ENCODE measurements around the gene FOXP2. TPM values are rescaled to one million over a fixed set of nuclear protein-coding genes. Genes with fewer than 3 reads are reported as not detected.
"Not testable (repeated sequence)": the region's sequence is repeated elsewhere in the genome, so short reads cannot be mapped to it uniquely, and the experiment has no call there.

The FOXP2 gene
- total RNA-seq, 1 donor from 2014 or later, result 5.3 TPM

GRCh38 chr7:114569220-114569619 lies 154.6 kb downstream of the FOXP2 start:
- no peak for DNase-seq (ENCODE audit: low read depth)
- Histone ChIP-seq H3K4me3 (ENCODE audit: low read depth, low read length) (no peak overlapping the region), H3K36me3 (ENCODE audit: control insufficient read depth, insufficient read depth, low read length) (no peaks in the 10 kb centered on the region), H3K27me3 (ENCODE audit: control insufficient read depth, insufficient read depth, low read length) (no peaks in the 10 kb centered on the region)
- FAIRE-seq, result no peak
- no peak for TF ChIP-seq CTCF (IDR thresholded peaks at IDR 0.05; ENCODE audit: insufficient read depth, low read length, severe bottlenecking)

- FAIRE-seq (no peak), DNase-seq (ENCODE audit: low read depth) (peak; percentile 92)
- TF ChIP-seq CTCF (IDR thresholded peaks at IDR 0.05; ENCODE audit: insufficient read depth, low read length, severe bottlenecking), result no peak
- no peak overlapping the region for H3K4me3 ChIP-seq (ENCODE audit: low read depth, low read length)
- H3K27me3 ChIP-seq (ENCODE audit: control insufficient read depth, insufficient read depth, low read length), result no peaks in the 10 kb centered on the region
- H3K36me3 ChIP-seq (ENCODE audit: control insufficient read depth, insufficient read depth, low read length), result no peaks in the 10 kb centered on the region
These were observed 159.8 kb downstream of the FOXP2 start for GRCh38 chr7:114574384-114574783.

GRCh38 chr7:114575098-114575497 lies 160.5 kb downstream of the FOXP2 start:
- H3K4me3 ChIP-seq (ENCODE audit: low read depth, low read length), result no peak overlapping the region
- H3K36me3 ChIP-seq (ENCODE audit: control insufficient read depth, insufficient read depth, low read length), result no peaks in the 10 kb centered on the region
- FAIRE-seq, result no peak
- TF ChIP-seq CTCF (IDR thresholded peaks at IDR 0.05; ENCODE audit: insufficient read depth, low read length, severe bottlenecking), result no peak
- H3K27me3 ChIP-seq (ENCODE audit: control insufficient read depth, insufficient read depth, low read length), result no peaks in the 10 kb centered on the region
- peak; percentile 58 for DNase-seq (ENCODE audit: low read depth)

GRCh38 chr7:114580963-114581362 lies 166.3 kb downstream of the FOXP2 start:
- H3K27me3 ChIP-seq (ENCODE audit: control insufficient read depth, insufficient read depth, low read length); H3K4me3 ChIP-seq (ENCODE audit: low read depth, low read length); DNase-seq (ENCODE audit: low read depth); FAIRE-seq; H3K36me3 ChIP-seq (ENCODE audit: control insufficient read depth, insufficient read depth, low read length): not testable (repeated sequence)

- no peak for FAIRE-seq
- TF ChIP-seq CTCF (IDR thresholded peaks at IDR 0.05; ENCODE audit: insufficient read depth, low read length, severe bottlenecking), result no peak
- Histone ChIP-seq H3K4me3 (ENCODE audit: low read depth, low read length) (no peak overlapping the region), H3K27me3 (ENCODE audit: control insufficient read depth, insufficient read depth, low read length) (no peaks in the 10 kb centered on the region), H3K36me3 (ENCODE audit: control insufficient read depth, insufficient read depth, low read length) (no peaks in the 10 kb centered on the region)
- DNase-seq (ENCODE audit: low read depth), result no peak
These were observed 173.9 kb downstream of the FOXP2 start for GRCh38 chr7:114588506-114588905.

GRCh38 chr7:114589436-114589835 lies 174.8 kb downstream of the FOXP2 start:
- no peak overlapping the region for H3K4me3 ChIP-seq (ENCODE audit: low read depth, low read length)
- FAIRE-seq (no peak), DNase-seq (ENCODE audit: low read depth) (no peak)
- TF ChIP-seq CTCF (IDR thresholded peaks at IDR 0.05; ENCODE audit: insufficient read depth, low read length, severe bottlenecking), result no peak
- no peaks in the 10 kb centered on the region for H3K27me3 ChIP-seq (ENCODE audit: control insufficient read depth, insufficient read depth, low read length)
- no peaks in the 10 kb centered on the region for H3K36me3 ChIP-seq (ENCODE audit: control insufficient read depth, insufficient read depth, low read length)
